ENCODE measurements around the gene PAK4. TPM values are rescaled to one million over a fixed set of nuclear protein-coding genes. Genes with fewer than 3 reads are reported as not detected.
"Not testable (repeated sequence)": the region's sequence is repeated elsewhere in the genome, so short reads cannot be mapped to it uniquely, and the experiment has no call there.

The PAK4 gene
- total RNA-seq, 1 experiment from 2014 or later, result 55.2 TPM

DNA sequence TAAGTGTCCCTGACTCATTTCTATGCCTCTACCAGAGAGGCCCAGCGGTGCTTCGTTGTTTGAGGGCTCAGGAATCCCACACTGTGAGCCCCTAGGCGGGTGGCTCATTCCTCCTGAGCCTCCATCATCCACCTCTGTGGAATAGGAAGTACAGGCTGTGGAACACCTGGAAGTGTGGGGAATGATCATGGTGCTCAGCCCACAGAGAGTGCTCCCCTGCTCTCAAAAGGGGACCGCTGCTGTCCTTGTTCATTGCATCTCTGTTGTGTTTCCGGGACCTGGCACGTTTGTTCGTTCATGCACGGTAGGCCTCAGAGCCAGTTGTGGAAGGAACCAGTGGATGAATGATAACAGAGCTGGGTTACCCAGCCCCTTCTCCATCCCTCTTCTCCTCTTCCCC lies 40.2 kb upstream of the PAK4 start:
- H3K27me3 ChIP-seq (replicated peaks; ENCODE audit: insufficient read depth, low read depth, low read length, poor library complexity), result peaks cover 57% of the 10 kb centered on the region
- no peak for TF ChIP-seq EZH2 (IDR thresholded peaks at IDR 0.05; ENCODE audit: borderline replicate concordance, low read depth, low read length, poor library complexity, severe bottlenecking)
- TF ChIP-seq, protein P1, sequence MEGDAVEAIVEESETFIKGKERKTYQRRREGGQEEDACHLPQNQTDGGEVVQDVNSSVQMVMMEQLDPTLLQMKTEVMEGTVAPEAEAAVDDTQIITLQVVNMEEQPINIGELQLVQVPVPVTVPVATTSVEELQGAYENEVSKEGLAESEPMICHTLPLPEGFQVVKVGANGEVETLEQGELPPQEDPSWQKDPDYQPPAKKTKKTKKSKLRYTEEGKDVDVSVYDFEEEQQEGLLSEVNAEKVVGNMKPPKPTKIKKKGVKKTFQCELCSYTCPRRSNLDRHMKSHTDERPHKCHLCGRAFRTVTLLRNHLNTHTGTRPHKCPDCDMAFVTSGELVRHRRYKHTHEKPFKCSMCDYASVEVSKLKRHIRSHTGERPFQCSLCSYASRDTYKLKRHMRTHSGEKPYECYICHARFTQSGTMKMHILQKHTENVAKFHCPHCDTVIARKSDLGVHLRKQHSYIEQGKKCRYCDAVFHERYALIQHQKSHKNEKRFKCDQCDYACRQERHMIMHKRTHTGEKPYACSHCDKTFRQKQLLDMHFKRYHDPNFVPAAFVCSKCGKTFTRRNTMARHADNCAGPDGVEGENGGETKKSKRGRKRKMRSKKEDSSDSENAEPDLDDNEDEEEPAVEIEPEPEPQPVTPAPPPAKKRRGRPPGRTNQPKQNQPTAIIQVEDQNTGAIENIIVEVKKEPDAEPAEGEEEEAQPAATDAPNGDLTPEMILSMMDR (conservative IDR thresholded peaks at IDR 0.05; ENCODE audit: low read depth, low read length), result no peak

DNA sequence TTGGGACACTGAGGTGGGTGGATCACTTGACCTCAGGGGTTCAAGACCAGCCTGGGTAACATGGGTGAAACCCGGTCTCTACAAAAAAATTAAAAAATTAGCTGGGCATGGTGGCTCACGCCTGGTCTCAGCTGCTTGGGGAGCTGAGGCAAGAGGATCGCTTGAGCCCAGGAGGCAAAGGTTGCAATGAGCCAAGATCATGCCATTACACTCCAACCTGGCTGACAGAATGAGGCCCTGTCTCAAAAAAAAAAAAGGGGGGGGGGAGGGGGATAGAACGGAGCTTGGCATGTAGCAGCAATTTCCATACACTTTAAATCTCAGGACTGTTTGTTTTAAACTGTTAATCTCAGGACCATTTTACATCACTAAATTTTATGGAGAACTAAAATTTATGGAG lies 39.2 kb upstream of the PAK4 start:
- Histone ChIP-seq H3K4me3 (ENCODE audit: low read depth, low read length, poor library complexity, severe bottlenecking) (no peak overlapping the region), H3K9me3 (ENCODE audit: low read depth, low read length, poor library complexity, severe bottlenecking) (no peaks in the 10 kb centered on the region), H3K27ac (ENCODE audit: low read depth, low read length, poor library complexity, severe bottlenecking) (no peak overlapping the region), H3K4me1 (ENCODE audit: insufficient read depth, low read length, poor library complexity, severe bottlenecking) (no peaks in the 10 kb centered on the region), H3K36me3 (ENCODE audit: insufficient read depth, low read length, poor library complexity, severe bottlenecking) (no peaks in the 10 kb centered on the region), H3K27me3 (replicated peaks; ENCODE audit: insufficient read depth, low read depth, low read length, poor library complexity) (peaks cover 57% of the 10 kb centered on the region)
- BruUV-seq (replicated peaks), result no TSS peak
- ChIA-PET POLR2A (ENCODE audit: low non-redundant PET) (no interaction called here), CTCF (no interaction called here)
- TF ChIP-seq, protein P1 (conservative IDR thresholded peaks at IDR 0.05; ENCODE audit: low read depth, low read length), result no peak
- TF ChIP-seq EZH2 (IDR thresholded peaks at IDR 0.05; ENCODE audit: borderline replicate concordance, low read depth, low read length, poor library complexity, severe bottlenecking), result no peak
- intact Hi-C loops (cut with micrococcal nuclease; ENCODE audit: unreplicated experiment), result no loop called here
- no peak for DNase-seq (ENCODE audit: low spot score)

More for the DNA sequence above, 40.2 kb upstream of the PAK4 start:
- no TSS peak for BruUV-seq (replicated peaks)
- intact Hi-C loops (cut with micrococcal nuclease; ENCODE audit: unreplicated experiment), result no loop called here
- no peak for DNase-seq (ENCODE audit: low spot score)
- CTCF ChIA-PET, result no interaction called here
- Histone ChIP-seq H3K4me3 (ENCODE audit: low read depth, low read length, poor library complexity, severe bottlenecking) (no peak overlapping the region), H3K9me3 (ENCODE audit: low read depth, low read length, poor library complexity, severe bottlenecking) (no peaks in the 10 kb centered on the region), H3K36me3 (ENCODE audit: insufficient read depth, low read length, poor library complexity, severe bottlenecking) (no peaks in the 10 kb centered on the region), H3K27ac (ENCODE audit: low read depth, low read length, poor library complexity, severe bottlenecking) (no peak overlapping the region), H3K4me1 (ENCODE audit: insufficient read depth, low read length, poor library complexity, severe bottlenecking) (no peaks in the 10 kb centered on the region)
- POLR2A ChIA-PET (ENCODE audit: low non-redundant PET), result no interaction called here

DNA sequence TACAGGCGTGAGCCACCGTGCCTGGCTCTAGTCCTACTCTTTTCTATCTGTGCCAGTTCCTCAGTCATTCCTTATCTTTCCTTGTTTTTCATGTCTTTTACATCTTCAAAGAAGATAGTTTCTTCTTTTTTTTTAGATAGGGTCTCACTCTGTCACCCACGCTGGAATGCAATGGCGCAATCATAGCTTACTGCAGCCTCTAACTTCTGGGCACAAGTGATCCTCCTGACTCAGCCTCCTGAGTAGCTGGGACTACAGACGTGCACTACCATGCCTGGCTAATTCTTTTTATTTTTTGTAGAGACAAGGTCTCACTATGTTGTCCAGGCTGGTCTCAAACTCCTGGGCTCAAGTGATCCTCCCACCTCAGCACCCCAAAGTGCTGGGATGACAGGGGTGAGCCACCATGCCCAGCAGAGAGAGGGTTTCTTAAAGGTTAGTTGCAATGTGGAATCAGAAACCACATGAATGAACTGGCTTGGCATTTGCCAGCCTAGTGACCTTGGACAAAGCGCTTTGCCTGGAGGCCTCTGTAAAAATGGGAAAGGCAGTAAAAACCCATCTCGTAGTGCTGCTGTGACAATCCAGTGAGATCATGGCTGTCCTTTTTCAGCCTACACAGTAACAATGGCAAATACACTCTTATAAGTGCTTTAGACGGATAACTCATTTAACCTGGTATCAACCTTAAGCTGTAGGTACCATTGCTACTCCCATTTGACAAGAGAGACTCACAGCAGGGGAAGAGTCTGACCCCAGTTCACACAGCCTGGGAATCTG lies 37.5 kb upstream of the PAK4 start:
- H3K27ac ChIP-seq (ENCODE audit: low read depth, low read length, poor library complexity, severe bottlenecking), result no peak overlapping the region
- H3K4me1 ChIP-seq (ENCODE audit: insufficient read depth, low read length, poor library complexity, severe bottlenecking), result no peaks in the 10 kb centered on the region
- no peak overlapping the region for H3K4me3 ChIP-seq (ENCODE audit: low read depth, low read length, poor library complexity, severe bottlenecking)
- POLR2A ChIA-PET (ENCODE audit: low non-redundant PET), result no interaction called here
- H3K27me3 ChIP-seq (replicated peaks; ENCODE audit: insufficient read depth, low read depth, low read length, poor library complexity), result peaks cover 46% of the 10 kb centered on the region
- no TSS peak for BruUV-seq (replicated peaks)
- no peaks in the 10 kb centered on the region for H3K36me3 ChIP-seq (ENCODE audit: insufficient read depth, low read length, poor library complexity, severe bottlenecking)
- CTCF ChIA-PET, result no interaction called here
- H3K9me3 ChIP-seq (ENCODE audit: low read depth, low read length, poor library complexity, severe bottlenecking), result no peaks in the 10 kb centered on the region
- no peak for DNase-seq (ENCODE audit: low spot score)
- TF ChIP-seq, protein P1 (conservative IDR thresholded peaks at IDR 0.05; ENCODE audit: low read depth, low read length), result no peak
- no peak for TF ChIP-seq EZH2 (IDR thresholded peaks at IDR 0.05; ENCODE audit: borderline replicate concordance, low read depth, low read length, poor library complexity, severe bottlenecking)
- intact Hi-C loops (cut with micrococcal nuclease; ENCODE audit: unreplicated experiment), result no loop called here

DNA sequence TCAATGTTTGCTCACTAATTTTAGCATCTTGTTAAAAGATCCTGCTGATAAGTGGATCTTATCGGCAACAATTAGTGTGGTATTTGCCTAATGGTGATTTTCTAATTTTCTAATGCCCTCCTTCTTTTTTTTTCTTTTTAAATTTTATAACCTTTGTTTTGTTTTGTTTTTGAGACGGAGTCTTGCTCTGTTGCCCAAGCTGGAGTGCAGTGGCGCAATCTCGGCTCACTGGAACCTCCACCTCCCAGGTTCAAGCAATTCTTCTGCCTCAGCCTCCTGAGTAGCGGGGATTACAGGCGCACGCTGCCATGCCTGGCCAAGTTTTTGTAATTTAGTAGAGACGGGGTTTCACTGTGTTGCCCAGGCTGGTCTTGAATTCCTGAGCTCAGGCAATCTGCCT lies 35.6 kb upstream of the PAK4 start:
- POLR2A ChIA-PET (ENCODE audit: low non-redundant PET), result not testable (repeated sequence)

More for the DNA sequence above, 35.6 kb upstream of the PAK4 start:
- CTCF ChIA-PET, result interaction anchor here (0.6 kb wide), 1 partner anchor 26 kb away, joined by 3 read pairs; no protein-coding TSS in a partner anchor
- peaks cover 35% of the 10 kb centered on the region for H3K27me3 ChIP-seq (replicated peaks; ENCODE audit: insufficient read depth, low read depth, low read length, poor library complexity)
- DNase-seq (ENCODE audit: low spot score); BruUV-seq (replicated peaks); H3K36me3 ChIP-seq (ENCODE audit: insufficient read depth, low read length, poor library complexity, severe bottlenecking); H3K4me3 ChIP-seq (ENCODE audit: low read depth, low read length, poor library complexity, severe bottlenecking); H3K27ac ChIP-seq (ENCODE audit: low read depth, low read length, poor library complexity, severe bottlenecking); H3K9me3 ChIP-seq (ENCODE audit: low read depth, low read length, poor library complexity, severe bottlenecking); intact Hi-C loops (cut with micrococcal nuclease; ENCODE audit: unreplicated experiment); H3K4me1 ChIP-seq (ENCODE audit: insufficient read depth, low read length, poor library complexity, severe bottlenecking): not testable (repeated sequence)

Data from A673 (cell line).